Breast epithelium (tissue), 4 donors: ENCODE data around the gene TGOLN2. TPM values are rescaled to one million over a fixed set of nuclear protein-coding genes. Genes with fewer than 3 reads are reported as not detected.

ENCODE experiments used
- DNase-seq, 2 donors: peaks; one replicate each; pipeline ENCODE4 v3.0.0-alpha.2; 2019; ENCODE audit warnings: low spot score in 2 of 2
- H3K27ac ChIP-seq, 2 donors: fragments of 200-600 bp; sonication (generic) in 1 of 2; one replicate each; pipeline ENCODE4 v1.5.1; 2016 to 2019; ENCODE audit warnings: mild to moderate bottlenecking in 1 of 2
- H3K27me3 ChIP-seq, 2 donors: fragments of 200-600 bp; sonication (generic) in 1 of 2; one replicate each; pipeline versions ENCODE4 v1.5.1 to v1.6.0; 2017 to 2019; ENCODE audit warnings: control low read depth in 1 of 2, mild to moderate bottlenecking in 1 of 2
- H3K36me3 ChIP-seq: fragments of 200-600 bp; one replicate; pipeline ENCODE4 v1.5.1; 2019
- H3K4me1 ChIP-seq, 2 donors: fragments of 200-600 bp; sonication (generic); one replicate each; pipeline ENCODE4 v1.5.1; 2016 to 2019; ENCODE audit warnings: control low read depth in 1 of 2
- H3K4me3 ChIP-seq, 3 donors: fragments of 200-600 bp; sonication (generic); 1 replicate in 2 of 3; 2 replicates in 1 of 3; pipeline ENCODE4 v1.5.1; 2016 to 2019; ENCODE audit warnings: mild to moderate bottlenecking in 3 of 3, moderate library complexity in 2 of 3
- H3K9me3 ChIP-seq, 2 donors: fragments of 200-600 bp; sonication (generic) in 1 of 2; one replicate each; pipeline ENCODE4 v1.5.1; 2016 to 2019; ENCODE audit warnings: control low read depth in 1 of 2
- POLR2A ChIP-seq: fragments of 450-650 bp; IDR thresholded peaks from one replicate; pipeline ENCODE4 v1.6.1; 2016; ENCODE audit warnings: antibody characterized with exemption, mild to moderate bottlenecking, moderate library complexity
- POLR2AphosphoS5 ChIP-seq, 3 donors: sonication (generic); formaldehyde crosslinking; IDR thresholded peaks; one replicate each; pipeline ENCODE4 v1.6.1; 2017; ENCODE audit warnings: antibody characterized with exemption in 3 of 3
- intact Hi-C: fragments of 100-400 bp; cut with DNase I; formaldehyde crosslinking; loops from one replicate; pipeline ENCODE4 v1.15.1; 2023; ENCODE audit warnings: low total_unique reads
- total RNA-seq, 3 donors: library from RNA; depleted of rRNA; stranded (reverse); fragments of >200 nt; gene quantifications; one replicate each; pipeline ENCODE4 v1.1.0, GENCODE V29; 2016
- TF ChIP-seq, protein P1 (sequence below), 3 donors: fragments of 450-650 bp; IDR thresholded peaks; one replicate each; pipeline ENCODE4 v1.5.1; 2016 to 2017; ENCODE audit warnings: antibody characterized with exemption in 3 of 3, mild to moderate bottlenecking in 3 of 3, moderate library complexity in 3 of 3

The TGOLN2 gene
- total RNA-seq, 3 donors from 2014 or later, result 111 to 161 (median 117) TPM

DNA sequence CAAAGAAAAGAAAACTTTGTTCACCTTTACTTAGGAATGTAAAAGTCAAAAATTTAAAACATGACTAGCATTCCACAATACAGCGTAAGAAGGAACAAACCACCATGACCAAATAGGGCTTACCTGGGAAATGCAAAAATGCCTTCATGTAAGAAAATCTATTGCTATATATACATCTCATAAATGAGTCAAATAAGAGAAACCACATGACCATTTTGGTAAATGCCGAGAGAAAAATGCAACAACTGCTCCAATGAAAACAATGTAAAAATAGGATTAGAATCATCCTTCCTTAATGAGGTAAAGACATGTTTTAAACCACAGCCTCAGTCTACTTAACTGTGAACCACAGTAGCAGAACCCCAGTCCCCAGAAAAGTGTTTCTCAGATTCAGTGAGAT, 49.4 kb downstream of the TGOLN2 start:
- Histone ChIP-seq H3K27ac (peak overlapping the region; percentile 59 to 86), H3K4me3 (no peak overlapping the region)

GRCh38 chr2:85277416-85278158, 50.2 kb downstream of the TGOLN2 start:
- H3K9me3 ChIP-seq, result no peaks in the 10 kb centered on the region
- H3K4me3 ChIP-seq, result peak overlapping the region in 1 of 3 donors; percentile 36
- H3K27ac ChIP-seq, result peak overlapping the region; percentile 59 to 86
- H3K36me3 ChIP-seq, result no peaks in the 10 kb centered on the region
- DNase-seq, result no peak
- TF ChIP-seq POLR2A (no peak), POLR2AphosphoS5 (IDR thresholded peaks at IDR 0.05) (no peak)
- TF ChIP-seq, protein P1, sequence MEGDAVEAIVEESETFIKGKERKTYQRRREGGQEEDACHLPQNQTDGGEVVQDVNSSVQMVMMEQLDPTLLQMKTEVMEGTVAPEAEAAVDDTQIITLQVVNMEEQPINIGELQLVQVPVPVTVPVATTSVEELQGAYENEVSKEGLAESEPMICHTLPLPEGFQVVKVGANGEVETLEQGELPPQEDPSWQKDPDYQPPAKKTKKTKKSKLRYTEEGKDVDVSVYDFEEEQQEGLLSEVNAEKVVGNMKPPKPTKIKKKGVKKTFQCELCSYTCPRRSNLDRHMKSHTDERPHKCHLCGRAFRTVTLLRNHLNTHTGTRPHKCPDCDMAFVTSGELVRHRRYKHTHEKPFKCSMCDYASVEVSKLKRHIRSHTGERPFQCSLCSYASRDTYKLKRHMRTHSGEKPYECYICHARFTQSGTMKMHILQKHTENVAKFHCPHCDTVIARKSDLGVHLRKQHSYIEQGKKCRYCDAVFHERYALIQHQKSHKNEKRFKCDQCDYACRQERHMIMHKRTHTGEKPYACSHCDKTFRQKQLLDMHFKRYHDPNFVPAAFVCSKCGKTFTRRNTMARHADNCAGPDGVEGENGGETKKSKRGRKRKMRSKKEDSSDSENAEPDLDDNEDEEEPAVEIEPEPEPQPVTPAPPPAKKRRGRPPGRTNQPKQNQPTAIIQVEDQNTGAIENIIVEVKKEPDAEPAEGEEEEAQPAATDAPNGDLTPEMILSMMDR (IDR thresholded peaks at IDR 0.05), result no peak
- intact Hi-C loops, result no loop called here
- H3K27me3 ChIP-seq, result no peaks in the 10 kb centered on the region
- peaks cover 12% of the 10 kb centered on the region in 2 donors for H3K4me1 ChIP-seq

More for the DNA sequence above, 49.4 kb downstream of the TGOLN2 start:
- Histone ChIP-seq H3K9me3 (no peaks in the 10 kb centered on the region), H3K4me1 (peaks cover 12% of the 10 kb centered on the region in 2 donors), H3K27me3 (no peaks in the 10 kb centered on the region), H3K36me3 (no peaks in the 10 kb centered on the region)
- TF ChIP-seq POLR2A (no peak), POLR2AphosphoS5 (IDR thresholded peaks at IDR 0.05) (no peak)
- TF ChIP-seq, protein P1 (IDR thresholded peaks at IDR 0.05), result no peak
- intact Hi-C loops, result no loop called here
- no peak for DNase-seq

DNA sequence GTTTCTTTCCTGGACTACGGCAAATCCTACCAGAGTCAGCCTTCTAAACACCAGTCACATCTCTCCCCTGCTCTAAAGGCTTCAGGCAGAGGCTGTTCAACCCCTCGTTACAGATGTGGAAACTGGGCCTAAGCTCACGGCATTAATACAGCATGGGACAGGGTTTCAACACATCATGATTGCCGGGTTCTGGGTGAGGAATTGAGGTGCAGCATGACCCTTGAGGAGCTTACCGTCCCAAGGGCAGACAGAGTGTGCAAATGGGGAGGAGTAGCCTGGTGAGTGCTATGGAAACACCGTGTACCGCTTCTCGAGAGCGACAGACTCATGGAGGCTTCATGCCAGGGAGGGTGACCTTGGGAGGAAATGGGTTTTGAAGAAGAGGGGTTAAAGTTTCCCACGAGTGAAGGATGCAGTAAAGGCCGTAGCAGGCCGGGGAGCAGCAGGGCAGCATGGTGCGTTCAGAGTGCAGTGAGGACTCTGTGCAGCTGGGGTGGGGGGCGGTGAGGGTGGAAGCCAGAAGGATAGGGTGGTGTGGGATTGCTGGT, 51.1 kb downstream of the TGOLN2 start:
- H3K4me3 ChIP-seq, result peak overlapping the region in 1 of 3 donors; percentile 56
- TF ChIP-seq POLR2AphosphoS5 (IDR thresholded peaks at IDR 0.05) (no peak), POLR2A (no peak)
- TF ChIP-seq, protein P1 (IDR thresholded peaks at IDR 0.05), result no peak
- no peaks in the 10 kb centered on the region for H3K36me3 ChIP-seq
- intact Hi-C loops, result no loop called here
- no peaks in the 10 kb centered on the region for H3K9me3 ChIP-seq
- peak overlapping the region; percentile 59 to 86 for H3K27ac ChIP-seq
- H3K27me3 ChIP-seq, result no peaks in the 10 kb centered on the region
- no peak for DNase-seq
- peaks cover 12% of the 10 kb centered on the region in 2 donors for H3K4me1 ChIP-seq

DNA sequence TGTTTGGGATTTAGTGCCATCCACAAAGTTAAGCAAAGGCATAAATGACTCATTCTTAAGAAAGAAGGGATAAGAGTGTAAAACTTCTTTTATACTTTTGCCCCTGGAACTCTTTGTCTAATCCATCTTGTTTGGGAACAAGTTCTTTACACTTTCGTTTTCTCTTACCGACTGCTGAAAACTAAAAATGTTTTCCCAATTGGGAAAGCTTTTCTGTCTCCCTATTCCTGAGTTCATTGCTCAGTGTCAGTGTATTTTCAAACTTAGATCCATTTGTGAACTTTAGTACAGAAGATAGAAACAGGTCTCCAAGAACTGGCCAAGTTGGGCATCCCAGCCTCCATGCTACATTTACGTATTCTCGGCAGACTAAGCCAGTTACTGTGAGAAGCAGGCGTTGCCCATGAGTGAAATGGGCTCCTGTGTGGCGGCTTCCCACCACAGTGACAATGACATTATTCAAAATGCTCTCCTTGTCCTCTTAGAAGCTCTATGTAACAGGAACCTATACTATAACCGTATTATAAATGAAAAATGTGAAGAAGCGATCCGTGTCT, 51.7 kb downstream of the TGOLN2 start:
- Histone ChIP-seq H3K4me3 (peak overlapping the region; percentile 8 to 56 (median 15)), H3K4me1 (peaks cover 12% of the 10 kb centered on the region in 2 donors), H3K27me3 (no peaks in the 10 kb centered on the region), H3K9me3 (no peaks in the 10 kb centered on the region), H3K27ac (peak overlapping the region; percentile 59 to 86), H3K36me3 (no peaks in the 10 kb centered on the region)
- TF ChIP-seq, protein P1 (IDR thresholded peaks at IDR 0.05), result no peak
- TF ChIP-seq POLR2AphosphoS5 (IDR thresholded peaks at IDR 0.05) (no peak), POLR2A (no peak)
- intact Hi-C loops, result no loop called here
- DNase-seq, result no peak
